Panc1 (cell line): ENCODE results near the gene PRKAG2. TPM values are rescaled to one million over a fixed set of nuclear protein-coding genes. Genes with fewer than 3 reads are reported as not detected.
"Not testable (repeated sequence)": the region's sequence is repeated elsewhere in the genome, so short reads cannot be mapped to it uniquely, and the experiment has no call there.

Source experiments
- ATAC-seq: fragments of 200-7000 bp; cut with Tn5 transposase; 2 replicates; pipeline ENCODE4 v1.9.1; 2020; ENCODE audit warnings: mild to moderate bottlenecking, moderate library complexity
- BruUV-seq: library from RNA; stranded (reverse); fragments of 400-500 nt; replicated peaks from 2 replicates; lab custom pipeline; 2021; lab: Mats Ljungman, UMichigan
- CTCF ChIA-PET: fragments of 300-600 bp; sonication (Branson Sonifier 250); formaldehyde crosslinking; loops from one replicate; lab custom pipeline; 2022; ENCODE audit warnings: antibody characterized with exemption; lab: Charles Lee
- POLR2A ChIA-PET: fragments of 300-600 bp; sonication (Branson Sonifier 250); formaldehyde crosslinking; loops from one replicate; lab custom pipeline; 2022; ENCODE audit warnings: antibody characterized with exemption; lab: Charles Lee
- DNase-seq: peaks from one replicate; pipeline ENCODE4 v3.0.0-alpha.2; 2010; ENCODE audit warnings: low read depth, low spot score
- H3K27ac ChIP-seq: 2 replicates; pipeline ENCODE4 v1.5.1; 2011; ENCODE audit warnings: mild to moderate bottlenecking, low read length, inconsistent platforms
- H3K27me3 ChIP-seq: fragments of 200-500 bp; sonication (Bioruptor generic); 2 replicates; pipeline ENCODE4 v1.6.0; 2014; ENCODE audit warnings: low read length, inconsistent platforms; ENCODE audit not compliant: control insufficient read depth, insufficient read depth
- H3K36me3 ChIP-seq: fragments of 200-500 bp; sonication (Bioruptor generic); 2 replicates; pipeline ENCODE4 v1.5.1; 2014; ENCODE audit warnings: inconsistent platforms, mild to moderate bottlenecking, low read length, moderate library complexity; ENCODE audit not compliant: control insufficient read depth, insufficient read depth
- H3K4me1 ChIP-seq: 2 replicates; pipeline ENCODE4 v1.5.1; 2011; ENCODE audit warnings: inconsistent platforms, mild to moderate bottlenecking, low read length, moderate library complexity; ENCODE audit not compliant: control insufficient read depth, insufficient read depth
- H3K4me3 ChIP-seq, 2 experiments: 2 replicates each; pipeline ENCODE4 v1.5.1; 2011 to 2012; ENCODE audit warnings: low read depth in 2 of 2, low read length in 2 of 2, mild to moderate bottlenecking in 2 of 2, inconsistent platforms in 1 of 2, moderate library complexity in 1 of 2
- H3K9me3 ChIP-seq: fragments of 200-500 bp; sonication (Bioruptor generic); 2 replicates; pipeline ENCODE4 v1.5.1; 2014; ENCODE audit warnings: low read depth, mild to moderate bottlenecking, inconsistent platforms, low read length, moderate library complexity; ENCODE audit not compliant: control insufficient read depth, insufficient read depth
- POLR2AphosphoS5 ChIP-seq: IDR thresholded peaks from 2 replicates; pipeline ENCODE4 v1.6.1; 2012; ENCODE audit warnings: mild to moderate bottlenecking, low read depth, low read length, moderate library complexity
- TCF7L2 ChIP-seq: IDR thresholded peaks from 2 replicates; pipeline ENCODE4 v1.6.1; 2011; ENCODE audit warnings: mild to moderate bottlenecking, low read depth, low read length, inconsistent platforms
- in situ Hi-C: cut with HindIII; loops from 2 replicates; pipeline ENCODE4 v1.10.0; 2016; ENCODE audit warnings: low sequenced_read_pairs, low pct_unique_long_range_greater_than_20kb
- intact Hi-C: fragments of 100-400 bp; cut with micrococcal nuclease; formaldehyde crosslinking; loops from one replicate; pipeline ENCODE4 v1.10.0; 2022; ENCODE audit not compliant: unreplicated experiment
- total RNA-seq: library from RNA; stranded (reverse); gene quantifications from one replicate; pipeline ENCODE4 v1.2.1, GENCODE V29; 2021; ENCODE audit not compliant: unreplicated experiment
- TF ChIP-seq, protein P1 (sequence below), 2 experiments: IDR thresholded peaks; 2 replicates each; pipeline ENCODE4 v1.6.1; 2011 to 2012; ENCODE audit warnings: low read depth in 2 of 2, control low read depth in 1 of 2, low read length in 1 of 2, mild to moderate bottlenecking in 1 of 2, moderate library complexity in 1 of 2; ENCODE audit not compliant: insufficient read depth in 1 of 2

Gene PRKAG2
- total RNA-seq, 1 experiment from 2014 or later, result 71.6 TPM

DNA sequence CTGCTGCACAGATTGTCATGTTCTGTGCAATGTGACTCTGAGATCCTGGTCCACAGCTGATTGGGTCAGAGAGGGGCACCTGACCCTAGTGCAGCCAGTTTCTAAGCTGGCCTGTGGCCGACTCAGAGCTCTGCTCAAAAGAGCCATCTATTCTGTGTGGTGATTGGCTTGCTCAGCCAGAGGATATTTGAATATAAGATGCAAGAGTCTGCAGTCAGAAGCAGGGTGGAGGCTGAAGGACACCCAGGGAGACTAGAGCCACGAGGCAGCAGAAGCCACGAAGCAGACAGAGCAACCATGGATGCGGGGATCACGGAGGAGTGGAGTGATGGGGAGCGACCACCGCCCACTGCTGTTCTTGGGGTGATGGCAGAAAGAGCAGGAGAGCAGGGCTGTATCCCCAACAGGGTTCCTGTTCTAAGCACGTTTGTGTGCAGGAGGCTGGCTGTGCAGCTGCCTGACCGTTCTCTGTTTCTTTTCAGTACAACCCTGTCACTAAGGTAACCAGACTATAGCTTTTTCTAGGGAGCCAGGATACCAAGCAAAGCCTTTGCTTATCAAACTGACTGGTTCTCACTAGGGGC is 337.7 kb downstream of the PRKAG2 start:
- TF ChIP-seq, protein P1, sequence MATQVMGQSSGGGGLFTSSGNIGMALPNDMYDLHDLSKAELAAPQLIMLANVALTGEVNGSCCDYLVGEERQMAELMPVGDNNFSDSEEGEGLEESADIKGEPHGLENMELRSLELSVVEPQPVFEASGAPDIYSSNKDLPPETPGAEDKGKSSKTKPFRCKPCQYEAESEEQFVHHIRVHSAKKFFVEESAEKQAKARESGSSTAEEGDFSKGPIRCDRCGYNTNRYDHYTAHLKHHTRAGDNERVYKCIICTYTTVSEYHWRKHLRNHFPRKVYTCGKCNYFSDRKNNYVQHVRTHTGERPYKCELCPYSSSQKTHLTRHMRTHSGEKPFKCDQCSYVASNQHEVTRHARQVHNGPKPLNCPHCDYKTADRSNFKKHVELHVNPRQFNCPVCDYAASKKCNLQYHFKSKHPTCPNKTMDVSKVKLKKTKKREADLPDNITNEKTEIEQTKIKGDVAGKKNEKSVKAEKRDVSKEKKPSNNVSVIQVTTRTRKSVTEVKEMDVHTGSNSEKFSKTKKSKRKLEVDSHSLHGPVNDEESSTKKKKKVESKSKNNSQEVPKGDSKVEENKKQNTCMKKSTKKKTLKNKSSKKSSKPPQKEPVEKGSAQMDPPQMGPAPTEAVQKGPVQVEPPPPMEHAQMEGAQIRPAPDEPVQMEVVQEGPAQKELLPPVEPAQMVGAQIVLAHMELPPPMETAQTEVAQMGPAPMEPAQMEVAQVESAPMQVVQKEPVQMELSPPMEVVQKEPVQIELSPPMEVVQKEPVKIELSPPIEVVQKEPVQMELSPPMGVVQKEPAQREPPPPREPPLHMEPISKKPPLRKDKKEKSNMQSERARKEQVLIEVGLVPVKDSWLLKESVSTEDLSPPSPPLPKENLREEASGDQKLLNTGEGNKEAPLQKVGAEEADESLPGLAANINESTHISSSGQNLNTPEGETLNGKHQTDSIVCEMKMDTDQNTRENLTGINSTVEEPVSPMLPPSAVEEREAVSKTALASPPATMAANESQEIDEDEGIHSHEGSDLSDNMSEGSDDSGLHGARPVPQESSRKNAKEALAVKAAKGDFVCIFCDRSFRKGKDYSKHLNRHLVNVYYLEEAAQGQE (IDR thresholded peaks at IDR 0.05; ENCODE audit: insufficient read depth in 1 of 2, low read depth in 2 of 2, low read length in 1 of 2), result no peak
- TF ChIP-seq POLR2AphosphoS5, result no peak

DNA sequence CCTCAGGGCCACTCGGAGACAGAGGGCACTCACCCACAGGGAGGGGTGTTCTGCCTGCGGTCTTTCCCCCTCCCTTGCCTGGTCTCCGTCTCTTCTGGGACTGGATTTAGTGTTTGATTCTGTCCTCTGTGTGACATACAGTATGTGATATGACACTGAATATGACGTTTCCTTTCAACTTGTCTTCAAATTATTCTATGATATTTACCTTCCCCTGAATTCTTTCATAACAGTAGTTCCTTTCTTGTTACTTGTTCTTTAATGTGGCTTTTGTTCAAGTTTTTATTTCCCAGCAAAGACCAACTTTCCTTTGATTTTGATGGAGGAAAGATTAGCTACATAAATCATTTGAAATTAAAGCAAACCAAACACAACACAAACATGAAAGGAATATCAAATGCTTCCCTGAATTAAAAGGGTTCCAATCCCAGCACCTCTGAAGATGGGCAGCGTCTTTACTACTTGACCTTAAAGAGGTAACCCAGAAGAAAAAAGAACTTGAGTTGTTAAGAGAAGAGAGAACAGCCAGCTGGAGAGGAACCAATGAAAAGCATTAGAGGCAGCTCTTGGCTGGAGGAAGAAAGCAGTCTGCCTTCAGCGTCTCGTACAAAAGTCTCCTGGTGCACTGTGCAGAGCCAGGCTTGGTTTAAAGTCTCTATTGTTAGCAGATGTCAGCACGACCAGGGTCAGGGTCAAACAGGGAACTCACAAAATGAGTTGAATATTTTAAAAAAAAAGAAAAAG is 338.9 kb downstream of the PRKAG2 start:
- Histone ChIP-seq H3K27ac (peak overlapping the region; percentile 19; the same call in 1 of the 2 replicates), H3K27me3 (no peaks in the 10 kb centered on the region), H3K4me1 (peaks cover 14% of the 10 kb centered on the region; the same call in 1 of the 2 replicates), H3K4me3 (no peak overlapping the region), H3K36me3 (no peaks in the 10 kb centered on the region), H3K9me3 (no peaks in the 10 kb centered on the region)
- ChIA-PET POLR2A (interaction anchor here (1.4 kb wide), 1 partner anchor 18 kb away, joined by 4 read pairs; the partner anchor contains the start of gene RHEB), CTCF (no interaction called here)
- no peak for DNase-seq
- intact Hi-C loops (no loop called here), in situ Hi-C loops (no loop called here)
- BruUV-seq, result no TSS peak
- peak; percentile 67; the same call in 1 of the 2 replicates for ATAC-seq
- TF ChIP-seq POLR2AphosphoS5 (no peak), TCF7L2 (peak; percentile 59; the same call in 1 of the 2 replicates)

More for the DNA sequence above, 337.7 kb downstream of the PRKAG2 start:
- in situ Hi-C loops, result no loop called here
- ATAC-seq (peak; percentile 68; the same call in 1 of the 2 replicates), DNase-seq (no peak)
- Histone ChIP-seq H3K9me3 (no peaks in the 10 kb centered on the region), H3K4me1 (peaks cover 14% of the 10 kb centered on the region; the same call in 1 of the 2 replicates), H3K4me3 (no peak overlapping the region), H3K27me3 (no peaks in the 10 kb centered on the region), H3K36me3 (no peaks in the 10 kb centered on the region), H3K27ac (no peak overlapping the region)
- intact Hi-C loops, result no loop called here
- ChIA-PET CTCF (no interaction called here), POLR2A (interaction anchor here (1.4 kb wide), 1 partner anchor 19 kb away, joined by 4 read pairs; the partner anchor contains the start of gene RHEB)
- BruUV-seq, result no TSS peak

DNA sequence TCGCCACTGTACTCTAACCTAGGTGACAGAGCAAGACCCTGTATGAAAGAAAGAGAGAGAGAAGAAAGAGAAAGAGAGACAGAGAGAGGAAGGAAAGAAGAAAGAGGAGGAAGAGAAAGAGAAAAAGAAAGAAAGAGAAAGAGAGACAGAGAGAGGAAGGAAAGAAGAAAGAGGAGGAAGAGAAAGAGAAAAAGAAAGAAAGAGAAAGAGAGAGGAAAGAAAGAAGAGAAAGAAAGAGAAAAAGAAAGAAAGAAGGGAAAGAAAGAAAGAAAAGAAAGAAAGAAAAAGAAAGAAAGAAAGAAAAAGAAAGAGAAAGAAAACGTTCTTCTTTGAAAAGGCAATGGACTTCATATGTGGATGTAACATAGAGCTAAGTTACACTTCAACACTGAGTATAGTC is 340.7 kb downstream of the PRKAG2 start:
- ATAC-seq, H3K9me3 ChIP-seq, H3K27ac ChIP-seq, H3K4me3 ChIP-seq, H3K27me3 ChIP-seq, POLR2A ChIA-PET, CTCF ChIA-PET, in situ Hi-C loops, intact Hi-C loops, H3K36me3 ChIP-seq, BruUV-seq, DNase-seq: not testable (repeated sequence)
- H3K4me1 ChIP-seq, result peaks cover 14% of the 10 kb centered on the region; the same call in 1 of the 2 replicates
